ENCODE results near the gene APBB1IP. TPM values are rescaled to one million over a fixed set of nuclear protein-coding genes. Genes with fewer than 3 reads are reported as not detected.

APBB1IP gene
- total RNA-seq, 1 experiment from 2014 or later: not detected

GRCh38 chr10:26446258-26446657, 8.1 kb downstream of the APBB1IP start:
- H3K4me2 ChIP-seq (ENCODE audit: insufficient read depth, insufficient read length, low read length): no peak overlapping the region
- no peaks in the 10 kb centered on the region; the same call in none of the 2 replicates for H3K27me3 Mint-ChIP-seq (ENCODE audit: low read depth)
- no peak overlapping the region for H2AK5ac ChIP-seq (ENCODE audit: insufficient read length, low read length)
- no peak overlapping the region for H2AFZ ChIP-seq (ENCODE audit: low read length)
- no peak overlapping the region for H2BK12ac ChIP-seq (ENCODE audit: insufficient read length, low read depth, low read length)
- H3K9me3 Mint-ChIP-seq: no peaks in the 10 kb centered on the region
- no peak overlapping the region for H4K8ac ChIP-seq (replicated peaks; ENCODE audit: insufficient read length, low read depth, low read length)
- no CpG with 5 or more reads among the region's 5 CpGs for WGBS (ENCODE audit: extremely low coverage, insufficient read length, low lambda C conversion rate)
- H3K14ac ChIP-seq (ENCODE audit: insufficient read depth, low read length): no peak overlapping the region
- H4K91ac ChIP-seq (ENCODE audit: insufficient read length, low read depth, low read length): no peak overlapping the region
- no peaks in the 10 kb centered on the region for H3K23me2 ChIP-seq (ENCODE audit: insufficient read length, low read depth, low read length, poor library complexity, severe bottlenecking)
- no peaks in the 10 kb centered on the region for H3K79me1 ChIP-seq (ENCODE audit: insufficient read depth, low read depth, low read length, poor library complexity, severe bottlenecking)
- no peaks in the 10 kb centered on the region for H3K36me3 Mint-ChIP-seq (ENCODE audit: insufficient read depth in 1 of 3, low read depth in 3 of 3)
- H3K27ac Mint-ChIP-seq: no peak overlapping the region
- no peak overlapping the region for H2BK20ac ChIP-seq (ENCODE audit: low read depth, low read length, poor library complexity, severe bottlenecking)
- no peaks in the 10 kb centered on the region for H3K4me1 Mint-ChIP-seq
- no peaks in the 10 kb centered on the region for H4K20me1 ChIP-seq (ENCODE audit: control insufficient read depth, insufficient read depth, insufficient read length)
- H3K56ac ChIP-seq (ENCODE audit: insufficient read length, low read depth, low read length): no peak overlapping the region
- DNase-seq: no peak
- H2BK5ac ChIP-seq (ENCODE audit: insufficient read length, low read length): no peak overlapping the region
- H3K27me3 ChIP-seq (ENCODE audit: insufficient read depth, low read length): no peaks in the 10 kb centered on the region
- H3K23ac ChIP-seq (ENCODE audit: insufficient read length, low read depth, low read length): no peak overlapping the region
- H2BK15ac ChIP-seq (ENCODE audit: low read depth, low read length): no peak overlapping the region
- no peak overlapping the region for H4K5ac ChIP-seq (ENCODE audit: insufficient read length, low read depth, low read length)
- no peak overlapping the region for H3K18ac ChIP-seq (ENCODE audit: insufficient read length, low read depth, low read length)
- no peak overlapping the region for H3T11ph ChIP-seq (ENCODE audit: low read length)
- H3K4me3 Mint-ChIP-seq: no peak overlapping the region
- no peak for TF ChIP-seq CTCF (conservative IDR thresholded peaks at IDR 0.05)
- H3K4me1 ChIP-seq (ENCODE audit: insufficient read depth, low read length): no peaks in the 10 kb centered on the region
- H3K4ac ChIP-seq (ENCODE audit: low read depth, low read length): no peak overlapping the region
- no peak overlapping the region for H3K27ac ChIP-seq (ENCODE audit: insufficient read length, low read depth, low read length)
- no peak overlapping the region for H2BK120ac ChIP-seq (ENCODE audit: low read depth, low read length, poor library complexity, severe bottlenecking)
- no peak overlapping the region for H3K9ac ChIP-seq (ENCODE audit: extremely low read depth, insufficient read length, low read length)
- no peaks in the 10 kb centered on the region for H3K9me3 ChIP-seq (ENCODE audit: control insufficient read depth, low read depth, low read length)
- H3K79me2 ChIP-seq (ENCODE audit: insufficient read depth, low read length): no peaks in the 10 kb centered on the region

Data from H9 (cell line).